Inferior parietal cortex (tissue), 1 donor: Measurements from ENCODE around the gene GTF3C5.
"Not testable (repeated sequence)": the region's sequence is repeated elsewhere in the genome, so short reads cannot be mapped to it uniquely, and the experiment has no call there.

Experiments
- DNase-seq: peaks from one replicate; pipeline ENCODE4 v3.0.0-alpha.2; 2016; ENCODE audit errors: extremely low spot score

Gene GTF3C5

GRCh38 chr9:133030317-133031129, at the start of gene GTF3C5:
Gene GTF3C5, plus strand, starts transcription at chr9:133030997. Its CDS starts 15 bp downstream, at chr9:133031012.
- DNase-seq, result peak; percentile 100

- DNase-seq, result no peak
Measured at GRCh38 chr9:132982458-132982857, 48.3 kb upstream of the GTF3C5 start.

- no peak for DNase-seq
Measured at GRCh38 chr9:132983491-132984201, 47.2 kb upstream of the GTF3C5 start.

- DNase-seq, result no peak
Measured at GRCh38 chr9:132984202-132985070, 46.4 kb upstream of the GTF3C5 start.

- DNase-seq, result no peak
Measured at GRCh38 chr9:132985071-132985350, 45.8 kb upstream of the GTF3C5 start.

GRCh38 chr9:132985489-132985888, 45.3 kb upstream of the GTF3C5 start:
- DNase-seq, result no peak

- DNase-seq, result no peak
Measured at GRCh38 chr9:132986114-132986513, 44.7 kb upstream of the GTF3C5 start.

- no peak for DNase-seq
Measured at GRCh38 chr9:132986640-132987620, 43.9 kb upstream of the GTF3C5 start.

- DNase-seq, result no peak
Measured at GRCh38 chr9:132988244-132989013, 42.4 kb upstream of the GTF3C5 start.

GRCh38 chr9:132989014-132989310, 41.8 kb upstream of the GTF3C5 start:
- DNase-seq, result no peak

GRCh38 chr9:132989414-132989996, 41.3 kb upstream of the GTF3C5 start:
- no peak for DNase-seq

GRCh38 chr9:132989998-132990557, 40.7 kb upstream of the GTF3C5 start:
- not testable (repeated sequence) for DNase-seq

GRCh38 chr9:132990781-132991180, 40.0 kb upstream of the GTF3C5 start:
- DNase-seq, result no peak

GRCh38 chr9:132991351-132992300, 39.2 kb upstream of the GTF3C5 start:
- DNase-seq, result no peak

GRCh38 chr9:132993511-132993939, 37.3 kb upstream of the GTF3C5 start:
- DNase-seq, result no peak

- DNase-seq, result no peak
Measured at GRCh38 chr9:132994410-132995120, 36.2 kb upstream of the GTF3C5 start.

GRCh38 chr9:132995121-132995420, 35.7 kb upstream of the GTF3C5 start:
- DNase-seq, result no peak

- no peak for DNase-seq
Measured at GRCh38 chr9:132995879-132996278, 34.9 kb upstream of the GTF3C5 start.
